HG03159 (cell line): ENCODE data around the gene ASPHD2.
"Not testable (repeated sequence)": the region's sequence is repeated elsewhere in the genome, so short reads cannot be mapped to it uniquely, and the experiment has no call there.

Experiments used
- ATAC-seq: cut with Tn5 transposase; IDR thresholded peaks from one replicate; pipeline ENCODE4 v1.9.1; 2021; ENCODE audit warnings: mild to moderate bottlenecking, moderate library complexity; ENCODE audit not compliant: unreplicated experiment

ASPHD2 gene, protein sequence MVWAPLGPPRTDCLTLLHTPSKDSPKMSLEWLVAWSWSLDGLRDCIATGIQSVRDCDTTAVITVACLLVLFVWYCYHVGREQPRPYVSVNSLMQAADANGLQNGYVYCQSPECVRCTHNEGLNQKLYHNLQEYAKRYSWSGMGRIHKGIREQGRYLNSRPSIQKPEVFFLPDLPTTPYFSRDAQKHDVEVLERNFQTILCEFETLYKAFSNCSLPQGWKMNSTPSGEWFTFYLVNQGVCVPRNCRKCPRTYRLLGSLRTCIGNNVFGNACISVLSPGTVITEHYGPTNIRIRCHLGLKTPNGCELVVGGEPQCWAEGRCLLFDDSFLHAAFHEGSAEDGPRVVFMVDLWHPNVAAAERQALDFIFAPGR

DNA sequence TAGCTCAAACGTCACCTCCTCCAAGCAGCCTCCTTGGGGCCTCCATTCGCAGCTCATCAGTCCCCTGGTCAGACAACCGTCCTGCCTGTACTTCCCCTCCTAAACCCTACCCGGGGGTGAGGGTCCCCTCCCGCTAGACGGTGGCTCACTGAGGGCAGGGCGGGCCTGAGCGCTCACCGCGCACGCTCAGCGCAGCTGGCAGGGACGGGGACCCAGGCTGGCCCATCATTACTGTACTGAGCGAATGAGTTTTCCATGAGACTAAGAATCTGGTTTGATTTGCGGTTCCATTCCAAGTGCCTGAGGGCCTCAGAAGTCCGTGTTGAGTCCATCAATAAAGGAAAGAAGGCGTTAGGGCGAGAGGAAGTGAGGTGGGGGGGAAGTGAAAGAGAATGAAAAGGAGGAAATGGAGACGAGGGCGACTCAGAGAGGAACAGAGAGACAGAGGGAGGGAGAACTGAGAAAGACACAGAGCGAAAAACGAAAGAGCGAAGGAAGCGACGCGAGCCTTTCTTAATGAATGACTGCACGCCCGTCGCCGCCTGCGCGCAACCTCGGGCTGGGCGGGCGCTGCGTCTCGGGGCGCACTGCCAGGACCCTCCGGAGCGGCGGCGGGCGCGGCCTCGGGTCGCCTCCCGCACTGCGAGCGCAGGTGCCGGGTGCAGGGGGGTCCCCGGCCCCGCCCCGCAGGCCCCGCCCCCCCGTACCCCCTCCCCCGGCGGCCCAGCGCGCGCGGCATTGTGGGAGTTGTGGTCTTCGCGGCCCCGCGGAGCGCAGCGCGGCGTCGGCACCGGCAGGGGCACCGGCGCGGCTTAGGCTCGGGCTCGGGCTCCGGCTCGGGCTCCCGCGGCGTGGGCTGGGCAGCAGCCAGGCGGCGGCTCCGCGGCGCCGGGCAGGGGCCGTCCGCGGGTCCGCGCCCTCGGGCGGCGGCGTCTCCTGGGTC, at the start of gene ASPHD2:
Gene ASPHD2, plus strand, starts transcription at position 746 of the 943 bp plus-strand sequence. CDS start 4,356 bp downstream, outside the sequence.
- peak; percentile 74 for ATAC-seq

DNA sequence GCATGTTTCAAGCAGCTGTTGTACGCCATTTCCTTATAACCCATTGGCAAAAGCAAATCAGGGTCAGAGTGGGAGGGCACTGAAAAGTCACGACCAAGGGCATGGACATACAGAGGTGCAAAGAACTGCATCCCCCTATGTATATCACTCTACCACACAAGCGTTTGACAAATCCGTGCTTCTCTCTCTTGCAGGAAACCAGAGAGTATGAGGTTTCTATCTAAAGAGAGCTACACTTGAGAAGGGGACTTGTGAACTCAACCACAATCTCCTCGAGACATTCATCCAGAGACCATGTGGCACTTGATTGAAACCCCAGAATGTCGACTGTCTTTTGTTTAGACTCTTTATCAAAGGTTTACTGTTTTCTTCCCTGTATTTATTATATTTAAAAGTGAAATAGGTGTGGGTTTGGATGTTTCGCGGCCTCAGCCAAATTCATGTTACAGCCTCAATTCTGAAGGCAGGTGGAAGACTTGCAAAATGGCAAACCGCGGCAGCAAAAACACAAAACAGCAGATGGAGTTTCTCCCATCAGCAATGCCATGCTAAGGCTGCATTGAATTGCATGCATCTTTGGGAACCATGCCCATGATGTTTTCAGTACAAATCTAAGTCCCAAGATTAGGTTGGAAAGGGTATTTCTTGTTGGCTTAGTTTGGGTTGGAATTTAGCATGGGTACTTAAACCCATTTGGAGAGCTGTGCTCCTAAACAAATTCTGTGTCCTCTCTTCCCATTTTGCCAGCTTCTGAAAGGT, 48.8 kb upstream of the ASPHD2 start:
- ATAC-seq = no peak

DNA sequence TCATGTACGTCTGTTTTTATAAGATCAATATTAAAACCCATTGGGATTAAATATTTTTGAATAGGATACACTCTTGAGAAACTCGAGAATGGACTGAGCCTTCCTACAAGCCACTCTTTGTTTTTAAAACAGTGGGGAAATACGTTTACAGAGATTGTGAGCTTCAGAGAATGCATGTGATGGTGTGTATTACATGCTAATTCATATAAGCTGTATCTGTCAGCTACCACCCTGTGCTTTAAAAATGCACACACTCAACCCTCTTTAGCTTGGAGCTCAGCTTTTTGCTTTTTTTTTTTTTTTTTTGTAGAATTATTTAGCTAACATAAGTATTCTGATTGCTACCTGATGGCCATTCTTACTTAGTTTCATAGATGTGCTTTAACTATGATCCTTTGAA, 46.3 kb upstream of the ASPHD2 start:
- ATAC-seq = no peak

DNA sequence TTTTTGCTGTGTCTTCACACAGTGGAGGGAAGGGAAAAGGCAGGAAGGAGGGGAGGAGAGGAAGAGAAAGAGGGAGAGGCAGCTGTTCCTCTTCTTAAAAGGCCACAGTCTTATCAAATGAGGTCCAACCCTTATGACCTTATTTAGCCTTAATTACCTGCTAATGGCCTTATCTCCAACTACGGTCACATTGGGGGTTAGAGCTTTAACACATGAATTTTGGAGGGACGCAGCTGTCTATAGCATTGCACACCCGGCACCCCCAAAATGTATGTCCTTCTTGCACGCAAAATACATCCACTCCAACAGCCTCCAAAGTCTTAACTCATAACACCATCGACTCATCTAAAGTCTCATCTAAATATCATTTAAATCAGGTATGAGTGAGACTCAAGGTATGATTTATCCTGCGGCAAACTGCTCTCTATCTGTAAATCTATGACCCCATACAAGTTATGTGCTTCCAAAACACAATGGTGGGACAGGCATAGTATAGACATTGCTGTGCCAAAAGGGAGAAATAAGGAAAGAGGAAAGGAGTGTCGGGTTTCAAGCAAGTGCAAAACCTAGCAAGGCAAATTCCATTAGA, 45.0 kb upstream of the ASPHD2 start:
- no peak for ATAC-seq

DNA sequence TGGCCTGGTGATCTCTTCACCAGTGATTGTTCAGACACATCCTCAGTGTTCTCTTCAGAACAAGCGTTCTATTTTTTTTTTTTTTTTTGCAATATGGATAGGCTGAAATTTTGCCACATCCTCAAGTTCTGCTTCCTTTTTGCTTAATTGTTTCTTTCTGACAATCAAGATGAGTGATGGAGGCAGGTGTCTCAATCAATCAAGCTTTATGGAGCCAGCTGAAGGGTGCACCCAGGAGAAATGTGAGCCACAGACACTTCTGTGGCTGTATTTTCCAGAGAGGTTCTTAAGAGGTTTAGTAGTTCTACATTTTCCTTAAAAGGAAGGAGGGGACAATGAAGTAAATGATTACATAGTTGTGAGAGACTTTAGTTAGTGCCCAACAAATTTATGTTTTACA, 43.9 kb upstream of the ASPHD2 start:
- no peak for ATAC-seq

DNA sequence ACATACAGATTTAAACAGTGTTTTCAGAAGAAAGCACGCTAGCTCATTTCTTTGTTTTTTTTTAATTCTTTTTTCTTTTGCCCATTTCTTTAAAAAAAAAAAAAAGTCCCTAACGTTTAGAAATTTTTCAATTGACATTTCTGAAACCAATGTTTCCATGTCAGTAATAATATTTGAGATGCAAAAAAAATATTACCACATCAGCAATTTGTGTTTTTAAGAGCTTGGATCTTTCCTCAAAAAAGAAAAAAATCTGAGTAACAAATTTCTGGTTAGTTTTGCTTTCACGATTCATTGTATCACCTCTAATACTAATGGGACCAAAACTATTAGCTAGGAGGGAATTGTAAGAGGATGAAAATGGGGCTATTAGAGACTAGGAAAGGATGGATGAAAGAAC, 39.9 kb upstream of the ASPHD2 start:
- no peak for ATAC-seq

DNA sequence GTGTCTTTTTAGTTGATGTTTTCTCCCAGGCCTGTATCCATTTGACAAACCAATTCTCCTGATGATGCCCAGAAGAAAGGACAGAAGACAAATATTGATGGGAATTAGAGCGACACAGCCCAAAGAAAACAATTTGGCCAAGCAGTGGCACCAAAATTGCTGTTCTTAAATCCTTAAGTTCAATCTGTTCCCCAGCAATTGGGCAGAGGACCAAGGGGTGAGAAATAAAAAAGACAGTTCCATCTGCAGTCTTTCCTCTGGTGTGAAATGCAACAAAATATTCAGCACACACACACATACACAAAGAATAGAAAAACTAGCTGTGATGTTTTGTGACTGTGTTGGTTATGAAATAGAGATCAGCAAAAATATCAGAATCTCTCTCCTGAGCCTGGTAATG, 38.0 kb upstream of the ASPHD2 start:
- no peak for ATAC-seq

DNA sequence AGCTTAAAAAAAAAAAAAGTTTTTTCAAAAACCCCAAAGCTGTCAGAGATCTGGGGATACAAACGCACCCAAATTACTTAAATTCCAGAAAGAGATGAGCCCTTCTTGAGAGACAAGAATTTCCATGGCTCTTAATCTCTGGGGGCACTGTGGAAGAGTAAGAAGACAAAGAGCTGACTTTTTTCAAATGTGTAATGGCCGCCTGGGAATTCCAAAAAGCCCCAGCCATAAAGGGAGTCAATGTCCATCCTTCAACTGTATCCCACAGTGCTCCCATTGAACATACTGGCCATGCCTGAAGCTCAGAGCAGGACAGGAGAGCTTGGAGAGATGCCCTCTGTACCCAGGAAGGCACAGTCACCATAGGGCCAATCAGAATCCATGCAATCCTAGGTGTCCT, 37.4 kb upstream of the ASPHD2 start:
- no peak for ATAC-seq

DNA sequence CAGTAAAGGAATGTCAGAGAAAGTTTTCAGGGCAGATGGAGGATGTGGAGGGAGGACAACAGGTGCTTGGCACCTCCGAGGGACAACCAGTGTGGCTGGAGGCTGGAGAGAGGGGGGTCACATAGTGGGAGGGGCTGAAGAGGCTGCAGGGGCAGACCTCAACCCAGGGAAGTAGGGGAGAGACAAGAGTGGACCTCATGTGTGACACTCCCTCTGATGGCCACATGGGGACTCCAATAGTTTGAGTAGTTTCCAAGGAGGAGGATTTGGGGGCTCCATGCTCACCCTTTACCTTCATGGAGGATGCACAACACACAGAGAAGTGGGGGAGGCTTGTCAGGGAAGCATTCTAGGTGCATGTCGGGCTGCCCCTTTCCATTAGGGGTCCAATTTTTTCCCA, 35.1 kb upstream of the ASPHD2 start:
- no peak for ATAC-seq

DNA sequence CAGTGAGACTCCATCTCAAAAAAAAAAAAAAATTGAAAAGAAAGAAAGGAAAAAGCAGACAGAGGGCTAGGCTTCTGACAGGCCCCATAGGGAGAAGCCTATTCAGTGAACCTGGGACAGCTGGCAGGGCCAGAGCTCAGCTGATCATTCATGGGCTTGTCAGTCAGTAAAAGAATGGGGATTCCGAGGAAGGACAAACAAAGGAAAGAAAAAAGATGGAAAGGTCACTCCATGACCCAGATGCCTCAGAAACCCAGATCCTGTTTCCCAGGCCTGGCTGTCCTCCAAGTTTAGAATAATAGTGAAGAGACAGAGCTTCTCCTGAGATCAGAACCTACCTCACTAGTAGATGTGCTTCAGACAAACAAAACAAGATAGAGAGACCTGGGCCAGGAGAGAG, 34.3 kb upstream of the ASPHD2 start:
- ATAC-seq = no peak

DNA sequence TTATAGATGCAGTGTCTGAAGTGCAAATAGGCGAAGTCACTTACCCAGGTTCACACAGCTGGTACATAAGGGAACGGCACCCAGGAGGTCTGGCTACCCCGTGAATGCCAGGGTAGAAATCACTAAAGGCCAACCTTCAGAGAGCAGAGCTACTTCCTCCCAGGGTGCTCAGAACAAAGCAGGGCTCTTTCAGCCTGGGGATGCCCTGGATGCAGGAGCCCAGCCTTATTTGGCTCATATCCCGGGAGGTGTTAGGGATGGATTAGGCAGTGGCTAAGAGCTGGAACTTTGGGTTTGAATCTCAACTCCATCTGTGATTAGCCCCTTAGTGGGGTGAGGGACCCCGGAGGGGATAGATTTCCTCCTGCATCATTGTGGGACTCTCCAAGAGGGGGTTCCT, 33.1 kb upstream of the ASPHD2 start:
- ATAC-seq = no peak

DNA sequence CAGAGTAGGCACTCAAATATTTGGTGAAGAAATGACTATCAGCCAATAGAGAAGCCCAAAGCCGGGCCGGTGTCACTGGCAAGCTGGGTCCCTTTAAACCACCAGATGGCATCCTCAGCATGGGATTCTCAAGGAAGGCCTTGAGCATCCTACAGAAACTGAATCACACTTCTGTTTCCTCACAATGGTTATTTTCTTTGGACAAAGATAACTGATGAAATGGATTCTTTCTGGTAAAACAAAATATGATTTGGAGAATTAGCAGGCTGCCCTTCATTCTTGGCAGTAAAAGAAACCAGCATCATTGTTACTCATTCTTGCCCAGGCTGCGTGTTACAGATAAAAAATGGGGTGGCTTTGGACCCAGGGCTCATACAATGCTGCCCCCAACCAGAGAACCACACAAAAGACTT, 30.3 kb upstream of the ASPHD2 start:
- ATAC-seq = no peak

DNA sequence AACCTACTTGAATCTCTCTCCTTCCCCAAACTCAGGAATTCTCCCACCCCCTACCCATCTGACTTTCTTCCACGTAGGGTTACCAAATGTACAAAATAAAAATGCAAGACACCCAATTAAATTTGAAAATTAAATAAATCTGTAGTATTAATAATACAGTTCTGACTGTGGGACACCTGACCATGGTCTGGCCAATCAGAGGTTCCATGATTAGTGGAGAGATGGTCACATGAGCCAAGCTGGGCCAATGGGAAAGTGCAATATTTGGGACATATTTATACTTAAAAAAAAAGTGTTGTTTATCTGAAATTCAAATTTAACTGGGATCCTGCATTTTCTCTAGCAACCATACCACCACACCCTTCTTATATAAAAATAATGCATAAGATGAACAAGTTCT, 29.8 kb upstream of the ASPHD2 start:
- no peak for ATAC-seq

DNA sequence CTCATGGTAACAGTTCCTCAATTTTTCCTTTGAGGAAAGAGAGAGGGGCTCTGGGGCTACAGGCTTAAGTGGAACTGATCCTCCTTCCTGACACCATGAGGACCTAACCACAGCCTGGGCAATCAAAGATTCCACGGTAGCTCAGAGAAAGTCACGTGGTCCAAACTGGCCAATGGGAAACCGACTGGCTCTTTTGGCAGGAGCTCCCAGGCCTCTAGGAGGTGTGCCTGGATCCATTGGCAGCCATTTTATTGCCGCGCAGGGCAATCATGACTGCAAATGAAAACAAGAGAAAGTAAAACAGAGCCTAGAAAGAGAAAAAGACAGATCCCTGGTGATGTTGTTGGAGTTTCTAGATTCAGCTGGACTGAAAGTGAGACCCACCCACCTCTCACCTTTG, 27.3 kb upstream of the ASPHD2 start:
- no peak for ATAC-seq

DNA sequence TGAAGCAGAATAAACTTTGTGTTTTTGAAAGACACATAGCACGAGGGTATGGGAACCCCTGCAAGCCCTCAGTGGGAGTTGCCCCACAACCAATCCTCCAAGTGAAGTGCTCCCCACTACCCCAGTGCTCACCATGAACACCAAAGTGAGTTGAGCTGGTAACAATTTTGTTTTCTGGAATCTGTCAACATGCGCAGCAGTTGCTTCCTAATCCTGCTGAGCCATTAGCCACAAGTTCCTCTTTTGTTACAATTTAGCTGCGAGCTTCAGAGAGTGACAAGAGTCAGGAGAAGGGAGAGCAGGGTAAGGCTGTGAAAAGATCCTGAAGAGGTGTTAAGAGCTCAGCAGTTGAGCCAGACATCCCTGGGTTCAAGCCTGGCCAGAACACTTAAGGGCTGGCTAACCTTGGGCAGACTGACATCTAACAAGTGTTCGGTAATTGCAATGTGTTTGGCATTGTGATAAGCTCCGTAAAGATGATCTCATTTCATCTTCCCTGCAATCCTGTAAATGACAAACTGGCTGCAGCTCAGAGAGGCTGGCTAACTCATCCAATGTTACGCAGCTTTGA, 24.1 kb upstream of the ASPHD2 start:
- no peak for ATAC-seq

DNA sequence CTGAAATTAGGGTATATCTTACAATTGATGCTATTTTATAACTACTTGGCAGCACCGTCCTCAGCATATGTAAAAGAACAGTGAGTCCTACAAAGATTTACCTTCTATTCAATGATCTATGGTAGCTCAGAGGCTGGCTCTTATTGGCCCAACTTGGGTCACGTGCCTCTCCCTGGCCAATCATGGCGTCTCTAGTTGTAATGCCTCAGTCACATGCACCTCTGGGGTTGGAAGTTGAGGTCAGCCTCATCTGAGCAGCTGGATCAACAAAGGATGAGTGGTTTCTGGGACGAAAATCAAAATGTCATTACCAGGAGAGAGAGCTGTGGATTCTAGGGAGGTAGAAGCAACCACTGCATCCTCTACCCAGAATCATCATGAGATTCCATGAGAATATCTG, 22.9 kb upstream of the ASPHD2 start:
- ATAC-seq = no peak

DNA sequence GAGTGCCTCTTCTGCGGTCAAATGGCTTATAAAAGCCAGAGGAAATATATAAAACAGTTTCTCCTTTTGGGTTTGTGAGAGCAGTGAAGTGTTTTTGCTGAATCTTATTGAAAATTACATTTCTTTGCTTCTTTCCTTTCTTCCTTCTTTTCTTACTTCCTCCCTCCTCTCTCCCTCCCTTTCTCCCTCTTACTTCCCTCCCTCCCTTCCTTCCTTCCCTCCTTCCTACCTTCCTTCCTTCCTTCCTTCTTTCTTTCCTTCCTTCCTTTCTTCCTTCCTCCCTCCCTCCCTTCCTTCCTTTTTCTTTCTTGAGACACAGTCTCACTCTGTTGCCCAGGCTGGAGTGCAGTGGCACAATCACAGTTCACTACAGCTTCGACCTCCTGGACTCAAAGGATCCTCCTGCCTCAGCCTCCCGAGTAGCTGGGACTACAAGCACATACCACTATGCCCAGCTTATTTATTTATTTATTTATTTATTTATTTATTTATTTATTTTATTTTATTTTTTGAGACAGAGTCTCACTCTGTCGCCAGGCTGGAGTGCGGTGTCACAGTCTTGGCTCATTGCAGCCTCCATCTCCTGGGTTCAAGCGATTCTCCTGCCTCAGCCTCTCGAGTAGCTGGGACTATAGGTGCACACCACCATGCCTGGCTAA, 20.4 kb upstream of the ASPHD2 start:
- ATAC-seq = not testable (repeated sequence)

DNA sequence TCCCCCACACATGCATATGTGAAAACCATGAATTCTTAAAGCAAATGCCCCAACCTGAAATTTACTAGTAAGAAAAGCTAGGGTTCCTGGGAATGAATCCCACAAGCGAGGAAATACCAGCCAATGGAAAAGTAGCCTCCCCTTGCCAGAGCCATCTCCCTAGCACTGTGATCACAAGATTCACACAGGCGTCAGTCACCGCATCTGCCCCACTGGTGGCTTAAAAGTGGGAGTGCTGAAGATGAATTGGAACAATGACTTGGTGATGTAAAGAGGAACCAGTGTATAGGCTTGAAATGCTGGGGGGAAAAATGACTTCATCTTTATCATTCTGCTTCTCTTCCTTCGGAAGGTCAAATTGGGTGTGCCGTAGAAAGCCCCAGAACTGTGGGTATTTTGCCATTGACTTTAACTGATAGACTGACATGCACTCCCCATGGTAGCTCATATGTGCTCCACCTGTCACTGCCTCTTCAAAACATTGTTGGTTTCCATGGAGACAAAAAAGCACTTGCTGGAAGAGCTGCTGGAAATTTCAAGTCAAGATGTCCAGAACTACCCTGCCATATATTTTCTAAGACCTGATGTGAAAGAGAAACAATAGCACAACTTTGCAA, 19.2 kb upstream of the ASPHD2 start:
- no peak for ATAC-seq

DNA sequence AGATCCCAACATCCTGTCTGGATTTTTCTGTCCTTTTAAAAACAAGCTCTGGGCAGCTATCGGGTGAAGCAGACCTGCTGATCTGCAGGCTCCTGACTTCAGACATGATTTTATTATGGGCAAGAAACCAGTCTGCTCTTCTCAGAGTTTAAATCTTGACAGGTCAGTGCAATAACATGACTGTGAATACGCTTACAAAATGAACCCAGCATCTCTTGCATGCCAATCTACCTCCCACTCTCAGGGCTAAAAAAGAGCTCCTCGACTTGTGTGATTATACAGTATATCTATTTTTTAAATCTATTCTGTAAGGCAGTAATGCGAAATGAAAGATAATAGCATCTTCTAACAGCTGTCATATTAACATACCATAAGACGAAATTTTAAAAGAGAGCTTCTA, 18.7 kb upstream of the ASPHD2 start:
- no peak for ATAC-seq

DNA sequence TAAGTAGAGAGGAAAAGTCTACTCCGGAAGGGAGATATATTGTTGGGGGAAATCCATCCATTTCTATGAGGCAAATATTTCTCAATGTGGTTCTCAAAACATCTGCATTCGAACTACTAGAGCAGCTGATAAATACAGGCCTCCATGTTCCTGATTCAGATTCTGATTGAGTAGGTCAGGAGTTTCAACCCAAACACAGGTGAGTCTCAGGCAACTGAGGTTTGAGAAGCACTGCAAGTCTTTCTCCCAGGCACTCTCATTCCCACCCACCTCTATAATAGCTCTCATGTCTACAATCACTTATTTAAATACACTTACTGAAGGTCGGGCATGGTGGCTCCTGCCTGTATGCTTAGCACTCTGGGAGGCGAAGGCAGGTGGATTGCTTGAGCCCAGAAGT, 14.7 kb upstream of the ASPHD2 start:
- no peak for ATAC-seq
